ENCODE data around the gene MGAM2.

Gene MGAM2

GRCh38 chr7:142133731-142134148, 22.2 kb downstream of the MGAM2 start:
- H3K4me3 ChIP-seq (replicated peaks; ENCODE audit: low read depth, low read length), result no peak overlapping the region
- TF ChIP-seq CTCF (IDR thresholded peaks at IDR 0.05; ENCODE audit: low read length, missing control alignments), result no peak
- DNase-seq (ENCODE audit: low read depth), result no peak

GRCh38 chr7:142134909-142135308, 23.4 kb downstream of the MGAM2 start:
- TF ChIP-seq CTCF (IDR thresholded peaks at IDR 0.05; ENCODE audit: low read length, missing control alignments), result no peak
- no peak for DNase-seq (ENCODE audit: low read depth)
- H3K4me3 ChIP-seq (replicated peaks; ENCODE audit: low read depth, low read length), result no peak overlapping the region

- TF ChIP-seq CTCF (IDR thresholded peaks at IDR 0.05; ENCODE audit: low read length, missing control alignments), result no peak
- no peak overlapping the region for H3K4me3 ChIP-seq (replicated peaks; ENCODE audit: low read depth, low read length)
- DNase-seq (ENCODE audit: low read depth), result no peak
Observed at GRCh38 chr7:142138996-142139395, 27.5 kb downstream of the MGAM2 start.

GRCh38 chr7:142139597-142140400, 28.3 kb downstream of the MGAM2 start:
- no peak overlapping the region for H3K4me3 ChIP-seq (replicated peaks; ENCODE audit: low read depth, low read length)
- no peak for TF ChIP-seq CTCF (IDR thresholded peaks at IDR 0.05; ENCODE audit: low read length, missing control alignments)
- no peak for DNase-seq (ENCODE audit: low read depth)

- no peak for DNase-seq (ENCODE audit: low read depth)
- TF ChIP-seq CTCF (IDR thresholded peaks at IDR 0.05; ENCODE audit: low read length, missing control alignments), result no peak
- H3K4me3 ChIP-seq (replicated peaks; ENCODE audit: low read depth, low read length), result no peak overlapping the region
Observed at GRCh38 chr7:142140401-142140959, 29.0 kb downstream of the MGAM2 start.

GRCh38 chr7:142142702-142143101, 31.2 kb downstream of the MGAM2 start:
- H3K4me3 ChIP-seq (replicated peaks; ENCODE audit: low read depth, low read length), result no peak overlapping the region
- TF ChIP-seq CTCF (IDR thresholded peaks at IDR 0.05; ENCODE audit: low read length, missing control alignments), result no peak
- no peak for DNase-seq (ENCODE audit: low read depth)

GRCh38 chr7:142146124-142146523, 34.6 kb downstream of the MGAM2 start:
- no peak for DNase-seq (ENCODE audit: low read depth)
- no peak overlapping the region for H3K4me3 ChIP-seq (replicated peaks; ENCODE audit: low read depth, low read length)

More at GRCh38 chr7:142146124-142146523, 34.6 kb downstream of the MGAM2 start:
- TF ChIP-seq CTCF (IDR thresholded peaks at IDR 0.05; ENCODE audit: low read length, missing control alignments), result no peak
